Ascending aorta (tissue), 2 donors: ENCODE measurements around the gene AVP. TPM values are rescaled to one million over a fixed set of nuclear protein-coding genes. Genes with fewer than 3 reads are reported as not detected.

Source experiments
- DNase-seq, 2 donors: peaks; one replicate each; pipeline ENCODE4 v3.0.0-alpha.2; 2019; ENCODE audit warnings: low spot score in 2 of 2
- H3K27ac ChIP-seq, 2 donors: fragments of 200-600 bp; sonication (generic); one replicate each; pipeline ENCODE4 v1.5.1; 2016 to 2017; ENCODE audit warnings: mild to moderate bottlenecking in 1 of 2
- H3K27me3 ChIP-seq: fragments of 200-600 bp; sonication (generic); one replicate; pipeline ENCODE4 v1.5.1; 2017
- H3K36me3 ChIP-seq, 2 donors: fragments of 200-600 bp; sonication (generic); one replicate each; pipeline ENCODE4 v1.5.1; 2016
- H3K4me1 ChIP-seq, 2 donors: fragments of 200-600 bp; sonication (generic); one replicate each; pipeline ENCODE4 v1.5.1; 2016 to 2017; ENCODE audit warnings: mild to moderate bottlenecking in 1 of 2
- H3K4me3 ChIP-seq, 2 donors: fragments of 200-600 bp; sonication (generic); one replicate each; pipeline ENCODE4 v1.5.1; 2016 to 2017; ENCODE audit warnings: mild to moderate bottlenecking in 1 of 2
- H3K9me3 ChIP-seq, 2 donors: fragments of 200-600 bp; sonication (generic); one replicate each; pipeline ENCODE4 v1.5.1; 2016
- intact Hi-C: fragments of 100-400 bp; cut with DNase I; formaldehyde crosslinking; loops from one replicate; pipeline ENCODE4 v1.15.1; 2023
- total RNA-seq: library from RNA; depleted of rRNA; stranded (reverse); fragments of >200 nt; gene quantifications from one replicate; pipeline ENCODE4 v1.1.0, GENCODE V29; 2016
- TF ChIP-seq, protein P1 (sequence below), 3 experiments: fragments of 200-600 bp in 2 of 3; fragments of 450-650 bp in 1 of 3; sonication (generic) in 2 of 3; IDR thresholded peaks; one replicate each; pipeline ENCODE4 v1.5.1; 2016 to 2019; ENCODE audit warnings: antibody characterized with exemption in 3 of 3, mild to moderate bottlenecking in 1 of 3, moderate library complexity in 1 of 3

The AVP gene
- total RNA-seq, 1 donor from 2014 or later, result not detected

GRCh38 chr20:3092611-3093379, 8.3 kb upstream of the AVP start:
- H3K27ac ChIP-seq, result no peak overlapping the region
- H3K4me1 ChIP-seq, result no peaks in the 10 kb centered on the region
- no peaks in the 10 kb centered on the region for H3K36me3 ChIP-seq
- no peaks in the 10 kb centered on the region for H3K9me3 ChIP-seq
- H3K27me3 ChIP-seq, result peaks cover 7% of the 10 kb centered on the region
- intact Hi-C loops, result no loop called here
- no peak for DNase-seq
- H3K4me3 ChIP-seq, result peak overlapping the region; percentile 26 to 58
- TF ChIP-seq, protein P1, sequence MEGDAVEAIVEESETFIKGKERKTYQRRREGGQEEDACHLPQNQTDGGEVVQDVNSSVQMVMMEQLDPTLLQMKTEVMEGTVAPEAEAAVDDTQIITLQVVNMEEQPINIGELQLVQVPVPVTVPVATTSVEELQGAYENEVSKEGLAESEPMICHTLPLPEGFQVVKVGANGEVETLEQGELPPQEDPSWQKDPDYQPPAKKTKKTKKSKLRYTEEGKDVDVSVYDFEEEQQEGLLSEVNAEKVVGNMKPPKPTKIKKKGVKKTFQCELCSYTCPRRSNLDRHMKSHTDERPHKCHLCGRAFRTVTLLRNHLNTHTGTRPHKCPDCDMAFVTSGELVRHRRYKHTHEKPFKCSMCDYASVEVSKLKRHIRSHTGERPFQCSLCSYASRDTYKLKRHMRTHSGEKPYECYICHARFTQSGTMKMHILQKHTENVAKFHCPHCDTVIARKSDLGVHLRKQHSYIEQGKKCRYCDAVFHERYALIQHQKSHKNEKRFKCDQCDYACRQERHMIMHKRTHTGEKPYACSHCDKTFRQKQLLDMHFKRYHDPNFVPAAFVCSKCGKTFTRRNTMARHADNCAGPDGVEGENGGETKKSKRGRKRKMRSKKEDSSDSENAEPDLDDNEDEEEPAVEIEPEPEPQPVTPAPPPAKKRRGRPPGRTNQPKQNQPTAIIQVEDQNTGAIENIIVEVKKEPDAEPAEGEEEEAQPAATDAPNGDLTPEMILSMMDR (IDR thresholded peaks at IDR 0.05), result no peak

- TF ChIP-seq, protein P1 (IDR thresholded peaks at IDR 0.05), result no peak
- no peak for DNase-seq
- Histone ChIP-seq H3K4me1 (no peaks in the 10 kb centered on the region), H3K27ac (no peak overlapping the region), H3K9me3 (no peaks in the 10 kb centered on the region), H3K4me3 (no peak overlapping the region), H3K36me3 (no peaks in the 10 kb centered on the region), H3K27me3 (peaks cover 7% of the 10 kb centered on the region)
- intact Hi-C loops, result no loop called here
Measured at GRCh38 chr20:3090565-3090964, 6.0 kb upstream of the AVP start.

- peaks cover 18% of the 10 kb centered on the region for H3K27me3 ChIP-seq
- H3K4me1 ChIP-seq, result peaks cover 0 to under 1% of the 10 kb centered on the region in 2 donors
- H3K9me3 ChIP-seq, result no peaks in the 10 kb centered on the region
- DNase-seq, result no peak
- no peaks in the 10 kb centered on the region for H3K36me3 ChIP-seq
- TF ChIP-seq, protein P1 (IDR thresholded peaks at IDR 0.05), result no peak
- intact Hi-C loops, result no loop called here
- no peak overlapping the region for H3K27ac ChIP-seq
- H3K4me3 ChIP-seq, result no peak overlapping the region
Measured at GRCh38 chr20:3088031-3088430, 3.5 kb upstream of the AVP start.

DNA sequence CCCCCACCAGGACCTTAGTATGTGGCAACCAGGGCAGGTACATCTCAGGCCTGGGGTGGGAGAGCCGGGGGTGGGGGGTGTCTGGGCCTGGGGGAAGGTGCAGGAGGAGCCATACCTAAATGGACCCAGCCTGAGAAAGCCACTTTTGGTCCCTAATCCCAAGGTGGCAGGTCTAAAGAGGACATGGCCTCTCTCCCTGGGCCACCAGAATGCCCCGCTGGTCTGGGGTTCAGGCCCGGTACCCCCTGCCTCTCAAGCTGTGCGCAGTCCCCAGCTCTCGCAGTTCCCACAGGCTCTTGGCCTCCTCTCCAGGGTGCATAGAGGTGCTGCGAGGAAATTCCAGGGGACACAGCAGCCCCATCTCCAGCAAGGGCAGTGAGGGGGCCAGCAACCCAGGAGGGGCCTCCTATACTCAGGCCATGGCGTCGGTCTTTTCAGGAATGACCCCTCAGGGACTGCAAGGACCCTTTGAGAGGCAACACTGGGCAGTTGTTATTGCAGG, 1.1 kb upstream of the AVP start:
- no peaks in the 10 kb centered on the region for H3K36me3 ChIP-seq
- no peak overlapping the region for H3K27ac ChIP-seq
- peaks cover 0 to 2% of the 10 kb centered on the region in 2 donors for H3K4me1 ChIP-seq
- no peak for DNase-seq
- intact Hi-C loops, result no loop called here
- H3K27me3 ChIP-seq, result peaks cover 20% of the 10 kb centered on the region
- H3K9me3 ChIP-seq, result no peaks in the 10 kb centered on the region
- H3K4me3 ChIP-seq, result no peak overlapping the region
- TF ChIP-seq, protein P1 (IDR thresholded peaks at IDR 0.05), result no peak

GRCh38 chr20:3084986-3085360, 449 bp upstream of the AVP start:
- Histone ChIP-seq H3K4me1 (peaks cover 0 to 2% of the 10 kb centered on the region in 2 donors), H3K36me3 (no peaks in the 10 kb centered on the region), H3K27ac (no peak overlapping the region), H3K4me3 (no peak overlapping the region), H3K9me3 (no peaks in the 10 kb centered on the region), H3K27me3 (peaks cover 20% of the 10 kb centered on the region)
- intact Hi-C loops, result no loop called here
- TF ChIP-seq, protein P1 (IDR thresholded peaks at IDR 0.05), result no peak
- DNase-seq, result no peak
